Prostate gland (tissue), 2 donors: ENCODE data around the gene MYO5B. TPM values are rescaled to one million over a fixed set of nuclear protein-coding genes. Genes with fewer than 3 reads are reported as not detected.

Experiments
- DNase-seq: peaks from one replicate; pipeline ENCODE4 v3.0.0-alpha.2; 2019; ENCODE audit warnings: low spot score
- H3K27ac ChIP-seq, 2 donors: fragments of 200-600 bp; sonication (generic); 2 replicates each; pipeline ENCODE4 v1.5.1; 2017 to 2019
- H3K27me3 ChIP-seq: fragments of 200-600 bp; sonication (generic); replicated peaks from 2 replicates; pipeline ENCODE4 v1.5.1; 2019; ENCODE audit not compliant: insufficient read depth
- H3K36me3 ChIP-seq, 2 donors: fragments of 200-600 bp; sonication (generic); 1 replicate in 1 of 2; 2 replicates in 1 of 2; pipeline versions ENCODE4 v1.5.1 to v1.8.1; 2017 to 2019
- H3K4me1 ChIP-seq: fragments of 200-600 bp; sonication (generic); replicated peaks from 2 replicates; pipeline ENCODE4 v1.5.1; 2019
- H3K4me3 ChIP-seq, 2 donors: fragments of 200-600 bp; sonication (generic); 2 replicates each; pipeline ENCODE4 v1.5.1; 2017 to 2019
- H3K9me3 ChIP-seq: fragments of 200-600 bp; sonication (generic); 2 replicates; pipeline ENCODE4 v1.5.1; 2017
- POLR2A ChIP-seq: fragments of 450-650 bp; IDR thresholded peaks from one replicate; pipeline ENCODE4 v1.6.1; 2016; ENCODE audit warnings: antibody characterized with exemption, mild to moderate bottlenecking
- POLR2AphosphoS5 ChIP-seq: sonication (generic); formaldehyde crosslinking; IDR thresholded peaks from one replicate; pipeline ENCODE4 v1.6.1; 2017; ENCODE audit warnings: antibody characterized with exemption
- WGBS: methylation state at CpG from one replicate; pipeline ENCODE4 v1.1.5; 2018; 5-methylcytosine and 5-hydroxymethylcytosine counted together
- intact Hi-C: fragments of 100-400 bp; cut with DNase I; formaldehyde crosslinking; loops from one replicate; pipeline ENCODE4 v1.14.2; 2022
- total RNA-seq, 2 donors: library from RNA; depleted of rRNA; stranded (reverse); fragments of >200 nt; gene quantifications; one replicate each; pipeline ENCODE4 v1.1.0, GENCODE V29; 2016
- TF ChIP-seq, protein P1 (sequence below), 4 experiments: fragments of 200-600 bp in 2 of 4; fragments of 450-650 bp in 2 of 4; sonication (generic) in 2 of 4; IDR thresholded peaks; 1 replicate in 3 of 4; 2 replicates in 1 of 4; pipeline ENCODE4 v1.5.1; 2016 to 2019; ENCODE audit warnings: antibody characterized with exemption in 4 of 4, mild to moderate bottlenecking in 2 of 4, moderate library complexity in 2 of 4

MYO5B gene
- total RNA-seq, 2 donors from 2014 or later, result 28.5 to 31.1 TPM

DNA sequence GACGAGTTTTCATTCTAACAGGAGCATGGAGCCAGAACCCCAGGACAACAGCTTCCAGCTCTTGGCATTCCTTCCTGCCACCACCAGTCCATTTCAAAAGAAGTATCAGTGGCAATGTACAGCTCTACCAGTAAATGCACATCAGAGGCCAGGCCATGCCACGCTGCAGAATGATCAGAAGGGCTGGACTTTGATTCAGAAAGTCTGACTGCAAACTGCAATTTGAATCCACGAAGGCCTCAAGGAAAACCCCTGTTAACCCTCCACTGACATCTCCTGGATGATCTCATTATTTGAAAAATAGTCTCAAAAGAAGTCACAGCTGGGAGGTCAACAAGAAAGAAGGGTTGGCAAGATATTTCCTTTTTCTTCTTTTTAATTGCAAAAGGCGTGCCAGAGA is 119.2 kb downstream of the MYO5B start:
- Histone ChIP-seq H3K36me3 (no peaks in the 10 kb centered on the region), H3K27ac (no peak overlapping the region), H3K4me1 (no peaks in the 10 kb centered on the region), H3K27me3 (no peaks in the 10 kb centered on the region), H3K9me3 (no peaks in the 10 kb centered on the region), H3K4me3 (no peak overlapping the region)
- no peak for TF ChIP-seq POLR2A
- TF ChIP-seq POLR2AphosphoS5, result no peak
- TF ChIP-seq, protein P1, sequence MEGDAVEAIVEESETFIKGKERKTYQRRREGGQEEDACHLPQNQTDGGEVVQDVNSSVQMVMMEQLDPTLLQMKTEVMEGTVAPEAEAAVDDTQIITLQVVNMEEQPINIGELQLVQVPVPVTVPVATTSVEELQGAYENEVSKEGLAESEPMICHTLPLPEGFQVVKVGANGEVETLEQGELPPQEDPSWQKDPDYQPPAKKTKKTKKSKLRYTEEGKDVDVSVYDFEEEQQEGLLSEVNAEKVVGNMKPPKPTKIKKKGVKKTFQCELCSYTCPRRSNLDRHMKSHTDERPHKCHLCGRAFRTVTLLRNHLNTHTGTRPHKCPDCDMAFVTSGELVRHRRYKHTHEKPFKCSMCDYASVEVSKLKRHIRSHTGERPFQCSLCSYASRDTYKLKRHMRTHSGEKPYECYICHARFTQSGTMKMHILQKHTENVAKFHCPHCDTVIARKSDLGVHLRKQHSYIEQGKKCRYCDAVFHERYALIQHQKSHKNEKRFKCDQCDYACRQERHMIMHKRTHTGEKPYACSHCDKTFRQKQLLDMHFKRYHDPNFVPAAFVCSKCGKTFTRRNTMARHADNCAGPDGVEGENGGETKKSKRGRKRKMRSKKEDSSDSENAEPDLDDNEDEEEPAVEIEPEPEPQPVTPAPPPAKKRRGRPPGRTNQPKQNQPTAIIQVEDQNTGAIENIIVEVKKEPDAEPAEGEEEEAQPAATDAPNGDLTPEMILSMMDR (IDR thresholded peaks at IDR 0.05), result no peak
- DNase-seq, result no peak
- WGBS, result 17% methylated on average over 4 of the region's 4 CpGs
- intact Hi-C loops, result no loop called here

DNA sequence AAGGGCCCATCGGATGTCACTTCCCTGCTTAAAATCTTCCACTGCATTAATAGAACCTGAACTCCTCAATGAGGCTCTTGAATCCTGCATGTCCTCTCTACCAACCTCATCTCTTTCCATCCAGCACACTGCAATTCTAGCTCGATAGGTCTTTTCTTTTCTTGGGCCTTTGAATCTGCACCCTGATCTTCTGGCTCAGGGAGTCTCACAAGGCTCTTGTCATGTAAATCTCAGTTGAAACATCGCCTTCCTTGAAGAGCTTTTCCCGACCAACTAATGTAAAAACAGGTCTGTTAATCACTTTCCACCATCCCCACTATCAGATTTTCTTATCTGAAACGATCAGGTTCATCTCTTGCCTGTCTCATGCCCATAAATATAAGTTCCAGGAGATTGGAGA is 120.5 kb downstream of the MYO5B start:
- 85% methylated on average over 5 of the region's 5 CpGs for WGBS
- TF ChIP-seq, protein P1 (IDR thresholded peaks at IDR 0.05), result no peak
- TF ChIP-seq POLR2A (no peak), POLR2AphosphoS5 (no peak)
- no peak overlapping the region for H3K4me3 ChIP-seq

DNA sequence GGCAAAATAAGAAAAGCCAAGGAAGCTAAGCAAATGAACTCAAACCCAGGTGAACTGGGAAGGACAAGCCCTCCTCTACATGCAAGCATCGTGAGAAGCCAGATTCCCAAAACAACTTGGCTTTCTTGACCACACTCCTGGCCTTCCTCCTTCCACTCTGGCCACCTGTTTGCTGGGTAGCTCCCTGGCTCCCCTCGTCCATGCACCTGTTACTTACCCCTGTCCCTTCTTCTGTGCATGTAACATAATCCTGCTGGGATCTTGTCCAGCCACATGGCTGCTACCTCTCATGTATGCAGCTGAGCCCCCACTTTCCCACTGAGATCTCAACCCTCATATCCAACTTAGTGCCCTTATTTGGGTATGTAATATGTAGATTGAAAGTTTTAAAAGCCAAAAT is 121.6 kb downstream of the MYO5B start:
- DNase-seq, result no peak
- WGBS, result 94% methylated on average over 2 of the region's 2 CpGs
- Histone ChIP-seq H3K27me3 (no peaks in the 10 kb centered on the region), H3K27ac (no peak overlapping the region), H3K9me3 (no peaks in the 10 kb centered on the region), H3K36me3 (no peaks in the 10 kb centered on the region), H3K4me3 (no peak overlapping the region), H3K4me1 (no peaks in the 10 kb centered on the region)
- intact Hi-C loops, result no loop called here
- TF ChIP-seq POLR2AphosphoS5 (no peak), POLR2A (no peak)
- TF ChIP-seq, protein P1 (IDR thresholded peaks at IDR 0.05), result no peak

More for the DNA sequence above, 120.5 kb downstream of the MYO5B start:
- H3K4me1 ChIP-seq, result no peaks in the 10 kb centered on the region
- no peaks in the 10 kb centered on the region for H3K36me3 ChIP-seq
- H3K9me3 ChIP-seq, result no peaks in the 10 kb centered on the region
- intact Hi-C loops, result no loop called here
- no peak overlapping the region for H3K27ac ChIP-seq
- H3K27me3 ChIP-seq, result no peaks in the 10 kb centered on the region
- no peak for DNase-seq

DNA sequence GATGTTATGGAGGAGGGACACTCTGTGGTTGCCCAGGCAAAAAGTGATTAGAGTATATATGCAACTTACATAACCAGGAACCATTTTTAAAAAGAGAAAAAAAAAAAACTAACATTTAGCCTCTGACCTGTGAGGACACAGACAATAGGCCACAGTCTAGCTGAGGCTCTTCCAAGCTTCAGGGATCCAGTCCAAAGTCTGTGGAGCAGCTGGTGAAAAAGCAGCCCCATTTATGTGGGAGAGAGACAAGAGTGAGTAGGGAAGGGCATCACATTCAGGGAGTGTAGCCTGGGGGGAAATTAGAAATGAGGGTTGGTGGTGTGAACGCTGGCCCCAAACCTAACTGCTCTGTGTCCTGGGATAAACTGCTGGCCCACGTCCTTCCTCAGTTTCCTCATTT is 122.8 kb downstream of the MYO5B start:
- DNase-seq, result no peak
- Histone ChIP-seq H3K4me1 (no peaks in the 10 kb centered on the region), H3K36me3 (no peaks in the 10 kb centered on the region), H3K4me3 (no peak overlapping the region), H3K27ac (no peak overlapping the region), H3K27me3 (no peaks in the 10 kb centered on the region), H3K9me3 (no peaks in the 10 kb centered on the region)
- TF ChIP-seq, protein P1 (IDR thresholded peaks at IDR 0.05), result no peak
- TF ChIP-seq POLR2AphosphoS5 (no peak), POLR2A (no peak)
- intact Hi-C loops, result no loop called here
- 83% methylated on average over 2 of the region's 2 CpGs for WGBS

DNA sequence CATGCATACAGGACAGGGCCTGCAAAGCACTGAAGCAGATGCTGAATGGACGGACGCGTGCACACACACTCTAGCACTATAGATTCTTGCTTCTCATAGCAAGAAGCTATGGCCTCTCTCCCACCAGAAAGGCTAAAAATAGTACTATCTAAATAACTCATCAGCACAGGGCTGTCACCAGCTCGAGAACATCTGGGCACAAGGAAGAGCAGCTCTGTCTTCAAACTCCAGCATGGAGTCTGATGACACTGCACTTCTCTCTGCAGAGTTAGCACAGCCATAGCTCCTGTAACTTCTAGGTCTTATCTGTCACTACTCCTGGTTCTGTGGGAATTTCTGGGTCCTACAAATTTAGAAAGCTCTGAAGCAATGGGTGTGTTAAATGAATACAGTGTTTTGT is 123.5 kb downstream of the MYO5B start:
- Histone ChIP-seq H3K27ac (no peak overlapping the region), H3K4me1 (no peaks in the 10 kb centered on the region), H3K9me3 (no peaks in the 10 kb centered on the region), H3K4me3 (no peak overlapping the region), H3K27me3 (no peaks in the 10 kb centered on the region), H3K36me3 (no peaks in the 10 kb centered on the region)
- TF ChIP-seq POLR2A (no peak), POLR2AphosphoS5 (no peak)
- TF ChIP-seq, protein P1 (IDR thresholded peaks at IDR 0.05), result no peak
- no peak for DNase-seq
- WGBS, result 86% methylated on average over 4 of the region's 4 CpGs
- intact Hi-C loops, result no loop called here
